Measurements from ENCODE around the gene ELL.

GRCh38 chr19:18456974-18457373 is 64.9 kb downstream of the ELL start:
- no peak for TF ChIP-seq CTCF (IDR thresholded peaks at IDR 0.05)
- TF ChIP-seq POLR2A (IDR thresholded peaks at IDR 0.05): no peak

All from ovary (tissue), 3 donors.